ENCODE data around the gene PHACTR4. TPM values are rescaled to one million over a fixed set of nuclear protein-coding genes. Genes with fewer than 3 reads are reported as not detected.

Gene PHACTR4
- total and polyA plus RNA-seq, 9 of the 15 experiments (the other 6 are each of a cell fraction or from before 2014, with no cell fraction given): 6.4 to 43.6 (median 14.2) TPM

DNA sequence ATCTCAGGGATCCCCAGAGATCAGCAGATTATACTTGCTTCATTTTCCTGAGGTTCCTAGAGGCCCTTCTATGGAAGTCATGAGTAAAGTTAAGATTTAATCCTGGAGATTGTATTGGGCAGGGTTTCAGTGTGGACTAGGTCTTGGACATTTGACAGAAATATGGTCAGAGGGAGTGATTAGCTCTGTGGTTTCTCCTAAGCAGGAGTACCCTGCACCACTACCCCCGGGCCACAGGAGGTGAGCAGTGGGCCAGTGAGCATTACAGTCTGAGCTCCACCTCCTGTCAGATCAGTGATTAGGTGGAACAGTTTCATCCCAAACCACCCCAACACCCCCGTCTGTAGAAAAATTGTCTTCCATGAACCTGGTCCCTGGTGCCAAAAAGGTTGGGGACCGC is 43.2 kb downstream of the PHACTR4 start (continued):
- TF ChIP-seq NRF1 (conservative IDR thresholded peaks at IDR 0.05 in 1 of 2, IDR thresholded peaks at IDR 0.05 in 1 of 2) (peak in 1 of 2 experiments; percentile 35; a peak in 1 of 4 replicates), RNF2 (IDR thresholded peaks at IDR 0.05) (no peak; the same call in 1 of the 2 replicates), ZNF584 (CRISPR knock-in tag; IDR thresholded peaks at IDR 0.05; ENCODE audit: low read depth) (no peak), ZNF780A (CRISPR knock-in tag; IDR thresholded peaks at IDR 0.05) (no peak), ZNF717 (CRISPR knock-in tag; IDR thresholded peaks at IDR 0.05) (no peak), FOSL1 (tag; conservative IDR thresholded peaks at IDR 0.05) (peak; percentile 35), CBX1 (IDR thresholded peaks at IDR 0.05; ENCODE audit: low read depth) (no peak), ZNF384 (IDR thresholded peaks at IDR 0.05; ENCODE audit: low read depth, low read length) (no peak), TSC22D4 (tag; IDR thresholded peaks at IDR 0.05) (no peak), THRA (IDR thresholded peaks at IDR 0.05) (no peak), CEBPG (CRISPR knock-in tag; IDR thresholded peaks at IDR 0.05) (no peak), CEBPG (tag; conservative IDR thresholded peaks at IDR 0.05 in 1 of 2, IDR thresholded peaks at IDR 0.05 in 1 of 2) (peak in 1 of 2 experiments; percentile 15; a peak in 1 of 4 replicates), RB1 (IDR thresholded peaks at IDR 0.05; ENCODE audit: low read depth) (no peak), ZNF134 (CRISPR knock-in tag; conservative IDR thresholded peaks at IDR 0.05) (0 out of 2 replicates have a peak, but pooled peaks have one; percentile 25), FOXP1 (CRISPR knock-in tag; IDR thresholded peaks at IDR 0.05) (no peak), ZKSCAN1 (IDR thresholded peaks at IDR 0.05; ENCODE audit: low read depth, low read length) (no peak), ZBTB17 (CRISPR knock-in tag; IDR thresholded peaks at IDR 0.05) (no peak), TAF1 (IDR thresholded peaks at IDR 0.05; ENCODE audit: control insufficient read depth, extremely low read depth, insufficient read depth, low read length, severe bottlenecking) (no peak), SMARCA5 (IDR thresholded peaks at IDR 0.05) (no peak), RCOR1 (IDR thresholded peaks at IDR 0.05; ENCODE audit: borderline replicate concordance in 1 of 2, low read depth in 2 of 2, low read length in 2 of 2) (peak in 1 of 2 experiments; percentile 78; a peak in 2 of 4 replicates)
- TF ChIP-seq, protein P1, sequence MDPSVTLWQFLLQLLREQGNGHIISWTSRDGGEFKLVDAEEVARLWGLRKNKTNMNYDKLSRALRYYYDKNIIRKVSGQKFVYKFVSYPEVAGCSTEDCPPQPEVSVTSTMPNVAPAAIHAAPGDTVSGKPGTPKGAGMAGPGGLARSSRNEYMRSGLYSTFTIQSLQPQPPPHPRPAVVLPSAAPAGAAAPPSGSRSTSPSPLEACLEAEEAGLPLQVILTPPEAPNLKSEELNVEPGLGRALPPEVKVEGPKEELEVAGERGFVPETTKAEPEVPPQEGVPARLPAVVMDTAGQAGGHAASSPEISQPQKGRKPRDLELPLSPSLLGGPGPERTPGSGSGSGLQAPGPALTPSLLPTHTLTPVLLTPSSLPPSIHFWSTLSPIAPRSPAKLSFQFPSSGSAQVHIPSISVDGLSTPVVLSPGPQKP (CRISPR knock-in tag; IDR thresholded peaks at IDR 0.05): no peak
- TF ChIP-seq, protein P2, sequence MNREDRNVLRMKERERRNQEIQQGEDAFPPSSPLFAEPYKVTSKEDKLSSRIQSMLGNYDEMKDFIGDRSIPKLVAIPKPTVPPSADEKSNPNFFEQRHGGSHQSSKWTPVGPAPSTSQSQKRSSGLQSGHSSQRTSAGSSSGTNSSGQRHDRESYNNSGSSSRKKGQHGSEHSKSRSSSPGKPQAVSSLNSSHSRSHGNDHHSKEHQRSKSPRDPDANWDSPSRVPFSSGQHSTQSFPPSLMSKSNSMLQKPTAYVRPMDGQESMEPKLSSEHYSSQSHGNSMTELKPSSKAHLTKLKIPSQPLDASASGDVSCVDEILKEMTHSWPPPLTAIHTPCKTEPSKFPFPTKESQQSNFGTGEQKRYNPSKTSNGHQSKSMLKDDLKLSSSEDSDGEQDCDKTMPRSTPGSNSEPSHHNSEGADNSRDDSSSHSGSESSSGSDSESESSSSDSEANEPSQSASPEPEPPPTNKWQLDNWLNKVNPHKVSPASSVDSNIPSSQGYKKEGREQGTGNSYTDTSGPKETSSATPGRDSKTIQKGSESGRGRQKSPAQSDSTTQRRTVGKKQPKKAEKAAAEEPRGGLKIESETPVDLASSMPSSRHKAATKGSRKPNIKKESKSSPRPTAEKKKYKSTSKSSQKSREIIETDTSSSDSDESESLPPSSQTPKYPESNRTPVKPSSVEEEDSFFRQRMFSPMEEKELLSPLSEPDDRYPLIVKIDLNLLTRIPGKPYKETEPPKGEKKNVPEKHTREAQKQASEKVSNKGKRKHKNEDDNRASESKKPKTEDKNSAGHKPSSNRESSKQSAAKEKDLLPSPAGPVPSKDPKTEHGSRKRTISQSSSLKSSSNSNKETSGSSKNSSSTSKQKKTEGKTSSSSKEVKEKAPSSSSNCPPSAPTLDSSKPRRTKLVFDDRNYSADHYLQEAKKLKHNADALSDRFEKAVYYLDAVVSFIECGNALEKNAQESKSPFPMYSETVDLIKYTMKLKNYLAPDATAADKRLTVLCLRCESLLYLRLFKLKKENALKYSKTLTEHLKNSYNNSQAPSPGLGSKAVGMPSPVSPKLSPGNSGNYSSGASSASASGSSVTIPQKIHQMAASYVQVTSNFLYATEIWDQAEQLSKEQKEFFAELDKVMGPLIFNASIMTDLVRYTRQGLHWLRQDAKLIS (CRISPR knock-in tag; IDR thresholded peaks at IDR 0.05): no peak
- TF ChIP-seq, protein P3, sequence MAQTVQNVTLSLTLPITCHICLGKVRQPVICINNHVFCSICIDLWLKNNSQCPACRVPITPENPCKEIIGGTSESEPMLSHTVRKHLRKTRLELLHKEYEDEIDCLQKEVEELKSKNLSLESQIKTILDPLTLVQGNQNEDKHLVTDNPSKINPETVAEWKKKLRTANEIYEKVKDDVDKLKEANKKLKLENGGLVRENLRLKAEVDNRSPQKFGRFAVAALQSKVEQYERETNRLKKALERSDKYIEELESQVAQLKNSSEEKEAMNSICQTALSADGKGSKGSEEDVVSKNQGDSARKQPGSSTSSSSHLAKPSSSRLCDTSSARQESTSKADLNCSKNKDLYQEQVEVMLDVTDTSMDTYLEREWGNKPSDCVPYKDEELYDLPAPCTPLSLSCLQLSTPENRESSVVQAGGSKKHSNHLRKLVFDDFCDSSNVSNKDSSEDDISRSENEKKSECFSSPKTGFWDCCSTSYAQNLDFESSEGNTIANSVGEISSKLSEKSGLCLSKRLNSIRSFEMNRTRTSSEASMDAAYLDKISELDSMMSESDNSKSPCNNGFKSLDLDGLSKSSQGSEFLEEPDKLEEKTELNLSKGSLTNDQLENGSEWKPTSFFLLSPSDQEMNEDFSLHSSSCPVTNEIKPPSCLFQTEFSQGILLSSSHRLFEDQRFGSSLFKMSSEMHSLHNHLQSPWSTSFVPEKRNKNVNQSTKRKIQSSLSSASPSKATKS (CRISPR knock-in tag; IDR thresholded peaks at IDR 0.05): no peak

Data from K562 (cell line).